Measurements from ENCODE around the gene SLC38A9.
A peak's percentile ranks its signal among the peaks of the same experiment; 100 is the strongest.
"Not testable (repeated sequence)": the region's sequence is repeated elsewhere in the genome, so short reads cannot be mapped to it uniquely, and the experiment has no call there.

SLC38A9 gene, protein sequence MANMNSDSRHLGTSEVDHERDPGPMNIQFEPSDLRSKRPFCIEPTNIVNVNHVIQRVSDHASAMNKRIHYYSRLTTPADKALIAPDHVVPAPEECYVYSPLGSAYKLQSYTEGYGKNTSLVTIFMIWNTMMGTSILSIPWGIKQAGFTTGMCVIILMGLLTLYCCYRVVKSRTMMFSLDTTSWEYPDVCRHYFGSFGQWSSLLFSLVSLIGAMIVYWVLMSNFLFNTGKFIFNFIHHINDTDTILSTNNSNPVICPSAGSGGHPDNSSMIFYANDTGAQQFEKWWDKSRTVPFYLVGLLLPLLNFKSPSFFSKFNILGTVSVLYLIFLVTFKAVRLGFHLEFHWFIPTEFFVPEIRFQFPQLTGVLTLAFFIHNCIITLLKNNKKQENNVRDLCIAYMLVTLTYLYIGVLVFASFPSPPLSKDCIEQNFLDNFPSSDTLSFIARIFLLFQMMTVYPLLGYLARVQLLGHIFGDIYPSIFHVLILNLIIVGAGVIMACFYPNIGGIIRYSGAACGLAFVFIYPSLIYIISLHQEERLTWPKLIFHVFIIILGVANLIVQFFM

GRCh38 chr5:55712023-55712859 lies at the start of gene SLC38A9:
SLC38A9 (minus strand) TSS chr5:55712324; CDS start chr5:55697958, 14,366 bp downstream.
- peak within 1 kb of the TSS; percentile 99 for H3K4me3 ChIP-seq (ENCODE audit: low read depth, low read length)
- H3K9me3 ChIP-seq (ENCODE audit: severe bottlenecking): no peaks in the 10 kb centered on the region
- no peaks in the 10 kb centered on the region for H3K27me3 ChIP-seq (ENCODE audit: insufficient read depth, low read depth, severe bottlenecking)
- peak; percentile 95 for DNase-seq
- H3K36me3 ChIP-seq: no peaks in the 10 kb centered on the region
- peak within 1 kb of the TSS; percentile 67 for H3K27ac ChIP-seq
- TF ChIP-seq, protein P1, sequence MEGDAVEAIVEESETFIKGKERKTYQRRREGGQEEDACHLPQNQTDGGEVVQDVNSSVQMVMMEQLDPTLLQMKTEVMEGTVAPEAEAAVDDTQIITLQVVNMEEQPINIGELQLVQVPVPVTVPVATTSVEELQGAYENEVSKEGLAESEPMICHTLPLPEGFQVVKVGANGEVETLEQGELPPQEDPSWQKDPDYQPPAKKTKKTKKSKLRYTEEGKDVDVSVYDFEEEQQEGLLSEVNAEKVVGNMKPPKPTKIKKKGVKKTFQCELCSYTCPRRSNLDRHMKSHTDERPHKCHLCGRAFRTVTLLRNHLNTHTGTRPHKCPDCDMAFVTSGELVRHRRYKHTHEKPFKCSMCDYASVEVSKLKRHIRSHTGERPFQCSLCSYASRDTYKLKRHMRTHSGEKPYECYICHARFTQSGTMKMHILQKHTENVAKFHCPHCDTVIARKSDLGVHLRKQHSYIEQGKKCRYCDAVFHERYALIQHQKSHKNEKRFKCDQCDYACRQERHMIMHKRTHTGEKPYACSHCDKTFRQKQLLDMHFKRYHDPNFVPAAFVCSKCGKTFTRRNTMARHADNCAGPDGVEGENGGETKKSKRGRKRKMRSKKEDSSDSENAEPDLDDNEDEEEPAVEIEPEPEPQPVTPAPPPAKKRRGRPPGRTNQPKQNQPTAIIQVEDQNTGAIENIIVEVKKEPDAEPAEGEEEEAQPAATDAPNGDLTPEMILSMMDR (IDR thresholded peaks at IDR 0.05; ENCODE audit: low read depth, low read length): no peak

DNA sequence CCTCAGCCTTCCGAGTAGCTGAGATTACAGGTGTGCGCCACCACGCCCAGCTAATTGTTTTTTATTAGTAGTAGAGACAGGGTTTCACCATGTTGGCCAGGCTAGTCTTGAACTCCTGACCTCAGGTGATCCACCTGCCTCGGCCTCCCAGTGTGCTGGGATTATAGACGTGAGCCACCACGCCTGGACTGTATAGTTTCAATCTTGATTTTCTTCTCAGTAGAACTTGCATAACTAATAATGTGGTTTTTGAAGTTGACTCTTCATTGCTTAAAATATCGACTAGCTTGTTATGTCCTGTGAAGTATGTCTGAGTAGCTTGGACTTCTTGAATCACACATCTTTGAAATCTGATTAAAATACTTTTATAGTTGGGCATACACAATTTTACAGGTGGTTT lies 49.6 kb upstream of the SLC38A9 start:
- not testable (repeated sequence) for DNase-seq; H3K9me3 ChIP-seq (ENCODE audit: severe bottlenecking); H3K27ac ChIP-seq; H3K36me3 ChIP-seq; H3K27me3 ChIP-seq (ENCODE audit: insufficient read depth, low read depth, severe bottlenecking); H3K4me3 ChIP-seq (ENCODE audit: low read depth, low read length)

GRCh38 chr5:55758714-55759113 lies 46.6 kb upstream of the SLC38A9 start:
- Histone ChIP-seq H3K27me3 (ENCODE audit: insufficient read depth, low read depth, severe bottlenecking) (no peaks in the 10 kb centered on the region), H3K36me3 (no peaks in the 10 kb centered on the region), H3K4me3 (ENCODE audit: low read depth, low read length) (no peak overlapping the region), H3K27ac (no peak overlapping the region), H3K9me3 (ENCODE audit: severe bottlenecking) (no peaks in the 10 kb centered on the region)
- no peak for DNase-seq
- TF ChIP-seq, protein P1 (IDR thresholded peaks at IDR 0.05; ENCODE audit: low read depth, low read length): no peak

GRCh38 chr5:55758231-55758630 lies 46.1 kb upstream of the SLC38A9 start:
- no peak overlapping the region for H3K27ac ChIP-seq
- no peaks in the 10 kb centered on the region for H3K27me3 ChIP-seq (ENCODE audit: insufficient read depth, low read depth, severe bottlenecking)
- TF ChIP-seq, protein P1 (IDR thresholded peaks at IDR 0.05; ENCODE audit: low read depth, low read length): no peak
- DNase-seq: no peak
- no peak overlapping the region for H3K4me3 ChIP-seq (ENCODE audit: low read depth, low read length)
- no peaks in the 10 kb centered on the region for H3K36me3 ChIP-seq
- H3K9me3 ChIP-seq (ENCODE audit: severe bottlenecking): no peaks in the 10 kb centered on the region

- Histone ChIP-seq H3K4me3 (ENCODE audit: low read depth, low read length) (no peak overlapping the region), H3K27ac (no peak overlapping the region), H3K9me3 (ENCODE audit: severe bottlenecking) (no peaks in the 10 kb centered on the region), H3K36me3 (no peaks in the 10 kb centered on the region), H3K27me3 (ENCODE audit: insufficient read depth, low read depth, severe bottlenecking) (no peaks in the 10 kb centered on the region)
- TF ChIP-seq, protein P1 (IDR thresholded peaks at IDR 0.05; ENCODE audit: low read depth, low read length): no peak
- DNase-seq: no peak
Observed at GRCh38 chr5:55750499-55750898, 38.4 kb upstream of the SLC38A9 start.

GRCh38 chr5:55750063-55750462 lies 37.9 kb upstream of the SLC38A9 start:
- H3K36me3 ChIP-seq: no peaks in the 10 kb centered on the region
- H3K27ac ChIP-seq: no peak overlapping the region
- no peak for DNase-seq
- no peak overlapping the region for H3K4me3 ChIP-seq (ENCODE audit: low read depth, low read length)
- H3K9me3 ChIP-seq (ENCODE audit: severe bottlenecking): no peaks in the 10 kb centered on the region
- TF ChIP-seq, protein P1 (IDR thresholded peaks at IDR 0.05; ENCODE audit: low read depth, low read length): no peak
- H3K27me3 ChIP-seq (ENCODE audit: insufficient read depth, low read depth, severe bottlenecking): no peaks in the 10 kb centered on the region
